Esophagus squamous epithelium (tissue), 5 donors: ENCODE measurements around the gene SPATS2. TPM values are rescaled to one million over a fixed set of nuclear protein-coding genes. Genes with fewer than 3 reads are reported as not detected.
"Not testable (repeated sequence)": the region's sequence is repeated elsewhere in the genome, so short reads cannot be mapped to it uniquely, and the experiment has no call there.

Experiments
- DNase-seq: peaks from one replicate; lab custom pipeline; 2025; lab: John Stamatoyannopoulos, UW
- H3K27ac ChIP-seq, 4 donors: fragments of 200-600 bp; sonication (generic); one replicate each; pipeline ENCODE4 v1.5.1; 2016 to 2019; ENCODE audit warnings: mild to moderate bottlenecking in 1 of 4
- H3K27me3 ChIP-seq, 4 donors: fragments of 200-600 bp; sonication (generic); 1 replicate in 3 of 4; 2 replicates in 1 of 4; pipeline versions ENCODE4 v1.5.1 to v1.6.0; 2017 to 2021; ENCODE audit warnings: antibody characterized with exemption in 1 of 4
- H3K36me3 ChIP-seq, 3 donors: fragments of 200-600 bp; sonication (generic); one replicate each; pipeline ENCODE4 v1.5.1; 2016 to 2019
- H3K4me1 ChIP-seq, 3 donors: fragments of 200-600 bp; sonication (generic); one replicate each; pipeline ENCODE4 v1.5.1; 2017 to 2019
- H3K4me3 ChIP-seq, 4 donors: fragments of 200-600 bp; sonication (generic); 1 replicate in 3 of 4; 2 replicates in 1 of 4; pipeline ENCODE4 v1.5.1; 2016 to 2019; ENCODE audit warnings: mild to moderate bottlenecking in 2 of 4, moderate library complexity in 1 of 4
- H3K9me3 ChIP-seq, 3 donors: fragments of 200-600 bp; sonication (generic); one replicate each; pipeline ENCODE4 v1.5.1; 2016 to 2019
- CTCF ChIP-seq, 6 experiments: fragments of 450-650 bp in 4 of 6; fragments of 200-600 bp in 2 of 6; sonication (generic) in 2 of 6; IDR thresholded peaks; one replicate each; pipeline ENCODE4 v1.5.1; 2016 to 2019; ENCODE audit warnings: antibody characterized with exemption in 6 of 6, mild to moderate bottlenecking in 4 of 6, moderate library complexity in 4 of 6
- POLR2A ChIP-seq, 4 donors: fragments of 450-650 bp; IDR thresholded peaks; one replicate each; pipeline ENCODE4 v1.6.1; 2017; ENCODE audit warnings: antibody characterized with exemption in 4 of 4, mild to moderate bottlenecking in 4 of 4, moderate library complexity in 3 of 4
- WGBS, 2 donors: methylation state at CpG; one replicate each; pipeline ENCODE4 v1.1.5; 2018; 5-methylcytosine and 5-hydroxymethylcytosine counted together
- intact Hi-C: fragments of 100-400 bp; cut with DNase I; formaldehyde crosslinking; loops from one replicate; pipeline ENCODE4 v1.15.0; 2022
- total RNA-seq, 4 donors: library from RNA; depleted of rRNA; stranded (reverse); fragments of >200 nt; gene quantifications; one replicate each; pipeline ENCODE4 v1.1.0, GENCODE V29; 2016
- donor health status: DM: yes; HTN: yes; CAD: no.

Gene SPATS2
- total RNA-seq, 4 donors from 2014 or later = 4.8 to 9.8 (median 8.5) TPM

DNA sequence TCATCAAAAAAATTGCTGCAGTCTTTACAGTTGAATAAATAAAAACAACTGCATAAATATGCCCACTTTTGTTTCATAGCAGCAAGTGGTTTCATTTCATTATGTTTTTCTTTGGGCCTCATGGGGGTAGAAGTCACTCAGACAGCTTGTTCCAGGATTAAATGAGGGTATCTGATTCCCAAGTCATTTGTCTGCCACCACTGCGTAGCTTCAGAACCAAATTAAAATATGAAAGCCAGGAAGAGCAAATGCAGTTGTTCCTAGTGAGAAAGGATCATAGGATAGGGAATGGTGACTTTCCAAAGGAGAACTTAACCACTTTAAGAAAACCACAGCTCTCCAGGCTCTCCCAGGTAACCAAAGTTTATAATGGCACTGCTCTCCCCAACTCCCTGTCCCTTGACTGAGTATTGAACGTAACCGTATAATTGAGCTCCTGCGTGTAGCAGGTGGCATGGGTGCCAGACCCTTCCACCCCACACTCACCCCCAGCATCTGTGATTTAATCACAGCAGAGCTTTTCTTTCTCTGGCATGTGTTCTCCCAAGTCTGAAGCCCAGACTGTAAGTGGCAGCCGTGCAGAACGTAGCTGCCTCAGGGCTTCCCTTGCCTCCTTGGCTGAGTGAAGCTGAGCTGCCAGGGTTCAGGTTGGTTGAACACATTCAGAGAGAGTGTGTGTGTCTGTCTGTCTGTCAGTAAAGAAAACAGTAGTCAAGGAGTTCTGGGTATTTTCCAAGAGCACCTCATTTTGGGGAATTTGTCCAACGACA, 160.3 kb downstream of the SPATS2 start:
- intact Hi-C loops = no loop called here
- 67 to 70% methylated on average over 3 to 7 of the region's 7 CpGs for WGBS, 2 donors
- H3K36me3 ChIP-seq = peaks cover 0 to 36% (median 11%) of the 10 kb centered on the region in 3 donors

DNA sequence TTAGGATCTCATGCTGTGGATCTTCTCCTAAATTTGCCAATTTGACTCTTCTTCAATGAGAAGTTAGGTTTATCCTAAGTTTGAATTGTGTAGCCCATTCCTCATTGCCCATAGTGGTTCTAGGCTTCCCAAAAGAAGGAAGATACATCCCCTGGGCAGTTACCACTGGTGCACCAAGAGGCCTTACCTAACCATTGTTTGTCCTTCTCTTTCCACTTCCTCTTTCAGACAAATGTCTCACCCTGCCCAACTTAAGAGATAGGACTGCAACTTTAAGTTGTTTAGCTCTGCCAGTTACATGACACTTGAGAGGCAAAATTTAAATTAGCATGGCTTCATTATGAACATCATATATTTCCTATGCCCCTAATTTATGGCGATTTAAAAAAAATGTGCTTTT, 162.2 kb downstream of the SPATS2 start:
- WGBS, 2 donors = 85 to 100% methylated on average over 1 of the region's 1 CpG
- no peak for DNase-seq
- TF ChIP-seq POLR2A (IDR thresholded peaks at IDR 0.05) (no peak), CTCF (IDR thresholded peaks at IDR 0.05) (no peak)
- peaks cover 0 to 12% (median 0%) of the 10 kb centered on the region in 3 donors for H3K4me1 ChIP-seq
- H3K27ac ChIP-seq = no peak overlapping the region
- no peaks in the 10 kb centered on the region for H3K9me3 ChIP-seq
- intact Hi-C loops = no loop called here
- no peaks in the 10 kb centered on the region for H3K27me3 ChIP-seq
- H3K4me3 ChIP-seq = no peak overlapping the region
- peaks cover 0 to 23% (median 11%) of the 10 kb centered on the region in 3 donors for H3K36me3 ChIP-seq

More for the DNA sequence above, 160.3 kb downstream of the SPATS2 start:
- H3K27ac ChIP-seq = no peak overlapping the region
- TF ChIP-seq POLR2A (IDR thresholded peaks at IDR 0.05) (no peak), CTCF (IDR thresholded peaks at IDR 0.05) (no peak)
- no peaks in the 10 kb centered on the region for H3K9me3 ChIP-seq
- no peaks in the 10 kb centered on the region for H3K27me3 ChIP-seq
- no peak for DNase-seq
- no peak overlapping the region for H3K4me3 ChIP-seq
- peaks cover 0 to 12% (median 0%) of the 10 kb centered on the region in 3 donors for H3K4me1 ChIP-seq

DNA sequence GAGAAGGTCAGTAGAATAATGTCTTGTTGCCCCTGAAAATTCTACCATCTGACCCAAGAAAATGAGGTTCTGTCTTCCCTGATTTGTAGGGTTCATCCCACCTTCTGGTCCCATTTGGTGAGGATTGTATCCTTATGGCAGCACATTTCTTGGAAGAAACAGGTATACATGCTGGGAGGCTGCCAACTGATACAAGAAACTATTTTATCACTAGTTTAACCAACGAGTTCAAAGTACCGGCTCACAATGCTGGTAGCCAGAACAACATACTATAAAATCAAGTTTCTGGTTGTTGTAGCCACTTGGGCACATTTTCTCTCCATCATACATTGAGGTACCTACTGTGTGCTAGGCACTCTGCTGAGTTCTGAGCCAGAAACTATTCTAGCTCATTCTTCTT, 164.5 kb downstream of the SPATS2 start:
- Histone ChIP-seq H3K36me3 (no peaks in the 10 kb centered on the region), H3K4me3 (no peak overlapping the region), H3K27ac (no peak overlapping the region), H3K4me1 (peaks cover 0 to 6% (median 0%) of the 10 kb centered on the region in 3 donors), H3K9me3 (no peaks in the 10 kb centered on the region), H3K27me3 (peaks cover 0 to 17% (median 0%) of the 10 kb centered on the region in 4 donors)
- no peak for DNase-seq
- intact Hi-C loops = no loop called here
- no peak for TF ChIP-seq CTCF (IDR thresholded peaks at IDR 0.05)
- no peak for TF ChIP-seq POLR2A (IDR thresholded peaks at IDR 0.05)
- WGBS, 2 donors = 78% methylated on average over 2 of the region's 2 CpGs

- H3K4me3 ChIP-seq = no peak overlapping the region
- TF ChIP-seq POLR2A (IDR thresholded peaks at IDR 0.05) (no peak), CTCF (IDR thresholded peaks at IDR 0.05) (no peak)
- DNase-seq = no peak
Observed at GRCh38 chr12:49533331-49533730, 166.1 kb downstream of the SPATS2 start.

GRCh38 chr12:49534122-49534521, 166.9 kb downstream of the SPATS2 start:
- Histone ChIP-seq H3K4me1 (peaks cover 10 to 20% (median 18%) of the 10 kb centered on the region in 3 donors), H3K27me3 (peaks cover 0 to 41% (median 2%) of the 10 kb centered on the region in 4 donors)
- H3K9me3 ChIP-seq, intact Hi-C loops, DNase-seq, H3K4me3 ChIP-seq, H3K27ac ChIP-seq, H3K36me3 ChIP-seq: not testable (repeated sequence)
- WGBS, 2 donors = 84 to 90% methylated on average over 5 of the region's 5 CpGs

More at GRCh38 chr12:49533331-49533730, 166.1 kb downstream of the SPATS2 start:
- Histone ChIP-seq H3K4me1 (peaks cover 7 to 12% (median 10%) of the 10 kb centered on the region in 3 donors), H3K27me3 (peaks cover 0 to 33% (median 2%) of the 10 kb centered on the region in 4 donors), H3K36me3 (no peaks in the 10 kb centered on the region), H3K27ac (no peak overlapping the region), H3K9me3 (no peaks in the 10 kb centered on the region)
- WGBS, 2 donors = 80 to 83% methylated on average over 9 to 10 of the region's 10 CpGs
- intact Hi-C loops = no loop called here
